GM18951 (cell line): Measurements from ENCODE around the gene ANTKMT.
"Not testable (repeated sequence)": the region's sequence is repeated elsewhere in the genome, so short reads cannot be mapped to it uniquely, and the experiment has no call there.

ENCODE experiments used
- POLR2A ChIP-seq: IDR thresholded peaks from 4 replicates; pipeline ENCODE4 v1.6.1; 2011; ENCODE audit warnings: mild to moderate bottlenecking; ENCODE audit not compliant: insufficient read length, insufficient read depth; ENCODE audit errors: extremely low read depth
- in situ Hi-C: fragments of 300-500 bp; cut with MboI; formaldehyde crosslinking; loops from one replicate; pipeline ENCODE4 v1.12.0; 2022; ENCODE audit warnings: low sequenced_read_pairs, mixed read lengths, inconsistent platforms; ENCODE audit not compliant: unreplicated experiment

The ANTKMT gene

GRCh38 chr16:684071-684794, 36.7 kb upstream of the ANTKMT start, which contains the start of gene JMJD8:
JMJD8 (minus strand) TSS chr16:684334; CDS start chr16:684319, 15 bp downstream.
- TF ChIP-seq POLR2A: peak; percentile 92
- in situ Hi-C loops: no loop called here

- no peak for TF ChIP-seq POLR2A
- in situ Hi-C loops: no loop called here
These were observed 35.8 kb upstream of the ANTKMT start for GRCh38 chr16:684961-685696.

GRCh38 chr16:685967-686366, 35.0 kb upstream of the ANTKMT start:
- in situ Hi-C loops: no loop called here
- no peak for TF ChIP-seq POLR2A

- in situ Hi-C loops: no loop called here
- TF ChIP-seq POLR2A: no peak
These were observed 34.3 kb upstream of the ANTKMT start for GRCh38 chr16:686459-687260.

GRCh38 chr16:687499-687898, 33.4 kb upstream of the ANTKMT start:
- TF ChIP-seq POLR2A: no peak
- in situ Hi-C loops: no loop called here

- in situ Hi-C loops: no loop called here
- TF ChIP-seq POLR2A: no peak
These were observed 31.6 kb upstream of the ANTKMT start for GRCh38 chr16:689175-689897.

GRCh38 chr16:691242-691641, 29.7 kb upstream of the ANTKMT start:
- in situ Hi-C loops: not testable (repeated sequence)

- no peak for TF ChIP-seq POLR2A
- in situ Hi-C loops: no loop called here
These were observed 28.4 kb upstream of the ANTKMT start for GRCh38 chr16:692356-693108.

GRCh38 chr16:693364-693763, 27.6 kb upstream of the ANTKMT start:
- no peak for TF ChIP-seq POLR2A
- in situ Hi-C loops: no loop called here

- TF ChIP-seq POLR2A: no peak
- in situ Hi-C loops: no loop called here
These were observed 27.2 kb upstream of the ANTKMT start for GRCh38 chr16:693766-694165.

- in situ Hi-C loops: no loop called here
- TF ChIP-seq POLR2A: no peak
These were observed 26.6 kb upstream of the ANTKMT start for GRCh38 chr16:694187-694862.

GRCh38 chr16:694863-695354, 26.0 kb upstream of the ANTKMT start:
- in situ Hi-C loops: no loop called here
- no peak for TF ChIP-seq POLR2A
